Stimulated activated naive CD4-positive, alpha-beta T cell (primary cell): ENCODE data around the gene WNT3.

Experiments used
- DNase-seq, 6 experiments: peaks; one replicate each; lab custom pipeline; 2025; lab: John Stamatoyannopoulos, UW

Gene WNT3

GRCh38 chr17:46730679-46731078, 87.8 kb downstream of the WNT3 start:
- no peak for DNase-seq

- DNase-seq = no peak
Observed at GRCh38 chr17:46730026-46730425, 88.5 kb downstream of the WNT3 start.

- DNase-seq = no peak
Observed at GRCh38 chr17:46727572-46728348, 90.7 kb downstream of the WNT3 start.

- DNase-seq = no peak
Observed at GRCh38 chr17:46726206-46726605, 92.3 kb downstream of the WNT3 start.

- no peak for DNase-seq
Observed at GRCh38 chr17:46722662-46723285, 95.7 kb downstream of the WNT3 start.

- no peak for DNase-seq
Observed at GRCh38 chr17:46720408-46720807, 98.1 kb downstream of the WNT3 start.

GRCh38 chr17:46719891-46720290, 98.6 kb downstream of the WNT3 start:
- no peak for DNase-seq

GRCh38 chr17:46717999-46718398, 100.5 kb downstream of the WNT3 start:
- DNase-seq = no peak
